Measurements from ENCODE around the gene B4GALT6. TPM values are rescaled to one million over a fixed set of nuclear protein-coding genes. Genes with fewer than 3 reads are reported as not detected.

B4GALT6 gene
- total RNA-seq, 1 donor: 2.2 TPM

GRCh38 chr18:31652357-31652756 lies 32.0 kb downstream of the B4GALT6 start:
- Histone ChIP-seq H3K27ac (ENCODE audit: low read depth, low read length) (no peak overlapping the region), H3K27me3 (ENCODE audit: insufficient read depth, low read length) (no peaks in the 10 kb centered on the region), H3K9me3 (ENCODE audit: low read depth, low read length) (no peaks in the 10 kb centered on the region), H2AFZ (ENCODE audit: low read length) (no peak overlapping the region), H3K36me3 (ENCODE audit: insufficient read depth, low read length) (no peaks in the 10 kb centered on the region), H3K4me2 (ENCODE audit: insufficient read depth, low read length) (no peak overlapping the region), H3K79me2 (ENCODE audit: insufficient read depth, low read length) (no peaks in the 10 kb centered on the region), H3K4me3 (ENCODE audit: insufficient read depth, low read length) (no peak overlapping the region), H4K20me1 (ENCODE audit: insufficient read depth, low read length) (no peaks in the 10 kb centered on the region), H3K4me1 (ENCODE audit: insufficient read depth, low read length) (peaks cover 8% of the 10 kb centered on the region)
- DNase-seq (ENCODE audit: insufficient read length, low spot score, missing footprints): no peak
- TF ChIP-seq CTCF (IDR thresholded peaks at IDR 0.05; ENCODE audit: extremely low read depth, low read depth, low read length): no peak

- no peak for TF ChIP-seq CTCF (IDR thresholded peaks at IDR 0.05; ENCODE audit: extremely low read depth, low read depth, low read length)
- H4K20me1 ChIP-seq (ENCODE audit: insufficient read depth, low read length): no peaks in the 10 kb centered on the region
Observed at GRCh38 chr18:31651369-31651768, 33.0 kb downstream of the B4GALT6 start.

GRCh38 chr18:31649978-31650719 lies 34.2 kb downstream of the B4GALT6 start:
- Histone ChIP-seq H3K27ac (ENCODE audit: low read depth, low read length) (no peak overlapping the region), H3K4me2 (ENCODE audit: insufficient read depth, low read length) (no peak overlapping the region), H3K36me3 (ENCODE audit: insufficient read depth, low read length) (no peaks in the 10 kb centered on the region), H3K4me1 (ENCODE audit: insufficient read depth, low read length) (peaks cover 8% of the 10 kb centered on the region), H2AFZ (ENCODE audit: low read length) (no peak overlapping the region), H4K20me1 (ENCODE audit: insufficient read depth, low read length) (no peaks in the 10 kb centered on the region), H3K79me2 (ENCODE audit: insufficient read depth, low read length) (no peaks in the 10 kb centered on the region), H3K9me3 (ENCODE audit: low read depth, low read length) (no peaks in the 10 kb centered on the region), H3K27me3 (ENCODE audit: insufficient read depth, low read length) (no peaks in the 10 kb centered on the region), H3K4me3 (ENCODE audit: insufficient read depth, low read length) (no peak overlapping the region)
- TF ChIP-seq CTCF (IDR thresholded peaks at IDR 0.05; ENCODE audit: extremely low read depth, low read depth, low read length): no peak
- no peak for DNase-seq (ENCODE audit: insufficient read length, low spot score, missing footprints)

More at GRCh38 chr18:31651369-31651768, 33.0 kb downstream of the B4GALT6 start:
- Histone ChIP-seq H3K9me3 (ENCODE audit: low read depth, low read length) (no peaks in the 10 kb centered on the region), H3K79me2 (ENCODE audit: insufficient read depth, low read length) (no peaks in the 10 kb centered on the region), H3K4me3 (ENCODE audit: insufficient read depth, low read length) (no peak overlapping the region), H2AFZ (ENCODE audit: low read length) (no peak overlapping the region), H3K4me1 (ENCODE audit: insufficient read depth, low read length) (peaks cover 8% of the 10 kb centered on the region), H3K27me3 (ENCODE audit: insufficient read depth, low read length) (no peaks in the 10 kb centered on the region), H3K4me2 (ENCODE audit: insufficient read depth, low read length) (no peak overlapping the region), H3K36me3 (ENCODE audit: insufficient read depth, low read length) (no peaks in the 10 kb centered on the region), H3K27ac (ENCODE audit: low read depth, low read length) (no peak overlapping the region)
- no peak for DNase-seq (ENCODE audit: insufficient read length, low spot score, missing footprints)

GRCh38 chr18:31649449-31649848 lies 34.9 kb downstream of the B4GALT6 start:
- H4K20me1 ChIP-seq (ENCODE audit: insufficient read depth, low read length): no peaks in the 10 kb centered on the region
- no peaks in the 10 kb centered on the region for H3K79me2 ChIP-seq (ENCODE audit: insufficient read depth, low read length)
- no peak overlapping the region for H2AFZ ChIP-seq (ENCODE audit: low read length)
- no peaks in the 10 kb centered on the region for H3K36me3 ChIP-seq (ENCODE audit: insufficient read depth, low read length)
- no peak for DNase-seq (ENCODE audit: insufficient read length, low spot score, missing footprints)
- H3K4me3 ChIP-seq (ENCODE audit: insufficient read depth, low read length): no peak overlapping the region
- H3K4me1 ChIP-seq (ENCODE audit: insufficient read depth, low read length): peaks cover 8% of the 10 kb centered on the region
- TF ChIP-seq CTCF (IDR thresholded peaks at IDR 0.05; ENCODE audit: extremely low read depth, low read depth, low read length): no peak
- no peaks in the 10 kb centered on the region for H3K27me3 ChIP-seq (ENCODE audit: insufficient read depth, low read length)
- H3K4me2 ChIP-seq (ENCODE audit: insufficient read depth, low read length): no peak overlapping the region
- H3K9me3 ChIP-seq (ENCODE audit: low read depth, low read length): no peaks in the 10 kb centered on the region
- no peak overlapping the region for H3K27ac ChIP-seq (ENCODE audit: low read depth, low read length)

Measured in osteoblast (primary cell).